Measurements from ENCODE around the gene LENG8.
"Not testable (repeated sequence)": the region's sequence is repeated elsewhere in the genome, so short reads cannot be mapped to it uniquely, and the experiment has no call there.

The LENG8 gene

GRCh38 chr19:54485851-54486250, 36.9 kb downstream of the LENG8 start:
- no peak for DNase-seq

GRCh38 chr19:54489341-54489740, 40.3 kb downstream of the LENG8 start:
- DNase-seq, result no peak

GRCh38 chr19:54489766-54490165, 40.8 kb downstream of the LENG8 start:
- DNase-seq, result no peak

- DNase-seq, result no peak
Observed at GRCh38 chr19:54492568-54492967, 43.6 kb downstream of the LENG8 start.

- not testable (repeated sequence) for DNase-seq
Observed at GRCh38 chr19:54493056-54493455, 44.1 kb downstream of the LENG8 start.

GRCh38 chr19:54493967-54494585, 45.1 kb downstream of the LENG8 start:
- DNase-seq, result no peak

GRCh38 chr19:54495284-54495683, 46.3 kb downstream of the LENG8 start:
- not testable (repeated sequence) for DNase-seq

GRCh38 chr19:54497747-54498450, 48.9 kb downstream of the LENG8 start:
- not testable (repeated sequence) for DNase-seq

GRCh38 chr19:54498451-54498772, 49.4 kb downstream of the LENG8 start:
- not testable (repeated sequence) for DNase-seq

- no peak for DNase-seq
Observed at GRCh38 chr19:54502518-54503048, 53.6 kb downstream of the LENG8 start, which contains the start of gene LAIR2. Gene LAIR2 (plus strand): TSS chr19:54502831. CDS start chr19:54502919, 88 bp downstream.

GRCh38 chr19:54505542-54505941, 56.5 kb downstream of the LENG8 start:
- DNase-seq, result not testable (repeated sequence)

GRCh38 chr19:54506079-54506478, 57.1 kb downstream of the LENG8 start:
- DNase-seq, result no peak

- DNase-seq, result not testable (repeated sequence)
Observed at GRCh38 chr19:54507038-54507717, 58.2 kb downstream of the LENG8 start.

- DNase-seq, result no peak
Observed at GRCh38 chr19:54507824-54508223, 58.8 kb downstream of the LENG8 start.

GRCh38 chr19:54508487-54508886, 59.5 kb downstream of the LENG8 start:
- DNase-seq, result not testable (repeated sequence)

GRCh38 chr19:54509200-54509940, 60.4 kb downstream of the LENG8 start:
- DNase-seq, result not testable (repeated sequence)

Measured in NCI-H526 (cell line).